ENCODE measurements around the gene PTGFR.

DNA sequence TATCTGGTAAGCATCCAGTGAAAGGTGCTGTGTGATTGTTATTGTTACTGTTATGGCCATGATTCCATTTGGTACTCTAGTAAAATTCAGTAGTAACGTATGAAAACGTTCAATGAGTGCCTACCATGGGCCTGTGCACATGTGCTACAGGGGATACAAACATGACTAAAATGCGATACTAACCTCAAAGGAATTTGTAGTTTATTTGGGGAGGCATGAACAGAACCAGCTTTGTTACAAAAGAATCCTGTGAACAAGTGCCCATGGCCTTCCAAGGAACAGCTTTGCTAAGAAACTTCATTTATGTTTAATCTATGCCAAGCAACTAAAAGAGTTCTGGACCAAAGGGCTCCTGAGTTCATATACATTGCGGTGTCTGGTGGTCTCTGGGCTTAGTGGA lies 28.7 kb downstream of the PTGFR start:
- TF ChIP-seq, protein P1, sequence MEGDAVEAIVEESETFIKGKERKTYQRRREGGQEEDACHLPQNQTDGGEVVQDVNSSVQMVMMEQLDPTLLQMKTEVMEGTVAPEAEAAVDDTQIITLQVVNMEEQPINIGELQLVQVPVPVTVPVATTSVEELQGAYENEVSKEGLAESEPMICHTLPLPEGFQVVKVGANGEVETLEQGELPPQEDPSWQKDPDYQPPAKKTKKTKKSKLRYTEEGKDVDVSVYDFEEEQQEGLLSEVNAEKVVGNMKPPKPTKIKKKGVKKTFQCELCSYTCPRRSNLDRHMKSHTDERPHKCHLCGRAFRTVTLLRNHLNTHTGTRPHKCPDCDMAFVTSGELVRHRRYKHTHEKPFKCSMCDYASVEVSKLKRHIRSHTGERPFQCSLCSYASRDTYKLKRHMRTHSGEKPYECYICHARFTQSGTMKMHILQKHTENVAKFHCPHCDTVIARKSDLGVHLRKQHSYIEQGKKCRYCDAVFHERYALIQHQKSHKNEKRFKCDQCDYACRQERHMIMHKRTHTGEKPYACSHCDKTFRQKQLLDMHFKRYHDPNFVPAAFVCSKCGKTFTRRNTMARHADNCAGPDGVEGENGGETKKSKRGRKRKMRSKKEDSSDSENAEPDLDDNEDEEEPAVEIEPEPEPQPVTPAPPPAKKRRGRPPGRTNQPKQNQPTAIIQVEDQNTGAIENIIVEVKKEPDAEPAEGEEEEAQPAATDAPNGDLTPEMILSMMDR (CRISPR knock-in tag; IDR thresholded peaks at IDR 0.05), result no peak
- TF ChIP-seq FOXM1 (CRISPR knock-in tag; IDR thresholded peaks at IDR 0.05) (no peak), EP300 (IDR thresholded peaks at IDR 0.05; ENCODE audit: low read depth in 2 of 2, low read length in 2 of 2) (no peak), EP300 (CRISPR knock-in tag; IDR thresholded peaks at IDR 0.05; ENCODE audit: borderline replicate concordance) (no peak)
- TF ChIP-seq, protein P2, sequence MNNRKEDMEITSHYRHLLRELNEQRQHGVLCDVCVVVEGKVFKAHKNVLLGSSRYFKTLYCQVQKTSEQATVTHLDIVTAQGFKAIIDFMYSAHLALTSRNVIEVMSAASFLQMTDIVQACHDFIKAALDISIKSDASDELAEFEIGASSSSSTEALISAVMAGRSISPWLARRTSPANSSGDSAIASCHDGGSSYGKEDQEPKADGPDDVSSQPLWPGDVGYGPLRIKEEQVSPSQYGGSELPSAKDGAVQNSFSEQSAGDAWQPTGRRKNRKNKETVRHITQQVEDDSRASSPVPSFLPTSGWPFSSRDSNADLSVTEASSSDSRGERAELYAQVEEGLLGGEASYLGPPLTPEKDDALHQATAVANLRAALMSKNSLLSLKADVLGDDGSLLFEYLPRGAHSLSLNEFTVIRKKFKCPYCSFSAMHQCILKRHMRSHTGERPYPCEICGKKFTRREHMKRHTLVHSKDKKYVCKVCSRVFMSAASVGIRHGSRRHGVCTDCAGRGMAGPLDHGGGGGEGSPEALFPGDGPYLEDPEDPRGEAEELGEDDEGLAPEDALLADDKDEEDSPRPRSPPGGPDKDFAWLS (CRISPR knock-in tag; IDR thresholded peaks at IDR 0.05; ENCODE audit: borderline replicate concordance), result no peak
- TF ChIP-seq, protein P3, sequence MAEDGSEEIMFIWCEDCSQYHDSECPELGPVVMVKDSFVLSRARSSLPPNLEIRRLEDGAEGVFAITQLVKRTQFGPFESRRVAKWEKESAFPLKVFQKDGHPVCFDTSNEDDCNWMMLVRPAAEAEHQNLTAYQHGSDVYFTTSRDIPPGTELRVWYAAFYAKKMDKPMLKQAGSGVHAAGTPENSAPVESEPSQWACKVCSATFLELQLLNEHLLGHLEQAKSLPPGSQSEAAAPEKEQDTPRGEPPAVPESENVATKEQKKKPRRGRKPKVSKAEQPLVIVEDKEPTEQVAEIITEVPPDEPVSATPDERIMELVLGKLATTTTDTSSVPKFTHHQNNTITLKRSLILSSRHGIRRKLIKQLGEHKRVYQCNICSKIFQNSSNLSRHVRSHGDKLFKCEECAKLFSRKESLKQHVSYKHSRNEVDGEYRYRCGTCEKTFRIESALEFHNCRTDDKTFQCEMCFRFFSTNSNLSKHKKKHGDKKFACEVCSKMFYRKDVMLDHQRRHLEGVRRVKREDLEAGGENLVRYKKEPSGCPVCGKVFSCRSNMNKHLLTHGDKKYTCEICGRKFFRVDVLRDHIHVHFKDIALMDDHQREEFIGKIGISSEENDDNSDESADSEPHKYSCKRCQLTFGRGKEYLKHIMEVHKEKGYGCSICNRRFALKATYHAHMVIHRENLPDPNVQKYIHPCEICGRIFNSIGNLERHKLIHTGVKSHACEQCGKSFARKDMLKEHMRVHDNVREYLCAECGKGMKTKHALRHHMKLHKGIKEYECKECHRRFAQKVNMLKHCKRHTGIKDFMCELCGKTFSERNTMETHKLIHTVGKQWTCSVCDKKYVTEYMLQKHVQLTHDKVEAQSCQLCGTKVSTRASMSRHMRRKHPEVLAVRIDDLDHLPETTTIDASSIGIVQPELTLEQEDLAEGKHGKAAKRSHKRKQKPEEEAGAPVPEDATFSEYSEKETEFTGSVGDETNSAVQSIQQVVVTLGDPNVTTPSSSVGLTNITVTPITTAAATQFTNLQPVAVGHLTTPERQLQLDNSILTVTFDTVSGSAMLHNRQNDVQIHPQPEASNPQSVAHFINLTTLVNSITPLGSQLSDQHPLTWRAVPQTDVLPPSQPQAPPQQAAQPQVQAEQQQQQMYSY (CRISPR knock-in tag; IDR thresholded peaks at IDR 0.05), result no peak

All from HepG2 (cell line).